NCI-H2227 (cell line): ENCODE data around the gene MARCHF9.
"Not testable (repeated sequence)": the region's sequence is repeated elsewhere in the genome, so short reads cannot be mapped to it uniquely, and the experiment has no call there.

Experiments used
- DNase-seq: peaks from one replicate; lab custom pipeline; 2025; ENCODE audit not compliant: unreplicated experiment; lab: John Stamatoyannopoulos, UW

The MARCHF9 gene

DNA sequence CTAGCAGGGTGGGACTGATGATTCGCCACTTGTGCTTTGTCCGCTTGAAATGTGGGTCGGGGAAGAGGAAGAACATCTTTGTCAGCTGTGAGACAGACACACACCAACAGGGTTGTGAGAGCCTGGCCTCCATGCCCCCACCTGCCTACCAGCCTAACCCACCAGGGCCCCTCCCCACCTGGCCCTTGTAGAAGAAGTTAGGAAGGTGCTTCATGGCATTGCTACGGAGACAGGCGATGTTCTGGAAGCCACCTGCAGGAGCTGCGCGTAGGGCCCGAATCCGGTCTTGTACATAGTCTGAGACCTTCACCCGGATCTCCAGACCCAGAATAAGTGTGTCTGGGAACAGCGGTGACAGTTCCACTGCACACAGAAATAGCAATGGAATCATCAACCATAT, 14.7 kb downstream of the MARCHF9 start:
- no peak for DNase-seq

DNA sequence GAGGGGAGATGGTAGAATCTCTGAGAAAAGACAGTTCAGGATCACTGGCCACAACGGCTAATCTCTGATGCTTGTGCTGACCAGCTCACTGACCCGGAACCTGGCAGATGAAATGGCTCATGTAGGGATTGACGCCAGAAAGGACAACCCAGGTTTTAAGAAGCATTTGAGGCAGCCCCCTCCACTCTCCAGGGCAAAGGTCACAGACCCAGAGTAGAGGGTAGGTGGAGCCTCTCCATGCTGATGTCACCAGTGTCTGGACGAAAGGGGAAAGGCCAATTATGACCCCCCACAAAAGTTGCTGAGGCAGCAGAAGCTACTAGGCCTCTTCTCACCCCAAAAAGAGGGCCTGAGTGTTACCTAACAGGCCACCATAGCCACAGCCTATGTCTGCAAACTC, 15.8 kb downstream of the MARCHF9 start:
- no peak for DNase-seq

DNA sequence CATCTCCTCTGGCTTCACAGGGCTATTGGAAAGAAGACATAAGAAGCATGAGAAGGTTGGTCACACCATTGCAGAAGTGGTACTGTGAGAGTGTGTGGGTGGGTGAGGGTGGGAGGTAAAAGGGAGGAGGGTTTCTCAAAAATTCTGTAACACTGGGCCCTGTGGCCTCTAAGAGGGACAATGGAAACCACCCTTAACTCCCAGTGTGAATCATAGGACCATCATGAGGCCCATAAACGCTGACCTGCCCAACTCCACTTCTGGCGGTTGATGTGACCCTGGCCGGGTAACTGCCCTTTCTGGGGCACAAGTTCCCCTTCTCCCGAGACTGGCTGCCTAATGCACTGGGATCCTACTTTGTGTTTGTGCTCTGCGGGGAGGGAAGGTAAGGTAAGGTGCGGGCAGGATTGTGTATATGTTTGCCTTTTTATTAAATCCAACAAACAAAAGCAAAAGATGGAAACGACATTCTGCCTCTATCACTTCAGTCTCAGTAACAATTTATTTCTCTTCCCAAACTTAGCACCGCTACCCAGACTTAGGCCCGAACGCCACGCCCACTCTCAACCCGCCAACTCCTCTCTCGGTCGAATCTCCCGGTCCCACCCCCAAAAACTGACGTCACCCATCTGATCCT, 16.5 kb downstream of the MARCHF9 start:
- peak; percentile 88 for DNase-seq

GRCh38 chr12:57771873-57772428, 17.0 kb downstream of the MARCHF9 start, which contains the start of gene METTL1:
Gene METTL1 (minus strand): TSS chr12:57772105. CDS start chr12:57772083, 22 bp downstream.
- peak; percentile 94 for DNase-seq

DNA sequence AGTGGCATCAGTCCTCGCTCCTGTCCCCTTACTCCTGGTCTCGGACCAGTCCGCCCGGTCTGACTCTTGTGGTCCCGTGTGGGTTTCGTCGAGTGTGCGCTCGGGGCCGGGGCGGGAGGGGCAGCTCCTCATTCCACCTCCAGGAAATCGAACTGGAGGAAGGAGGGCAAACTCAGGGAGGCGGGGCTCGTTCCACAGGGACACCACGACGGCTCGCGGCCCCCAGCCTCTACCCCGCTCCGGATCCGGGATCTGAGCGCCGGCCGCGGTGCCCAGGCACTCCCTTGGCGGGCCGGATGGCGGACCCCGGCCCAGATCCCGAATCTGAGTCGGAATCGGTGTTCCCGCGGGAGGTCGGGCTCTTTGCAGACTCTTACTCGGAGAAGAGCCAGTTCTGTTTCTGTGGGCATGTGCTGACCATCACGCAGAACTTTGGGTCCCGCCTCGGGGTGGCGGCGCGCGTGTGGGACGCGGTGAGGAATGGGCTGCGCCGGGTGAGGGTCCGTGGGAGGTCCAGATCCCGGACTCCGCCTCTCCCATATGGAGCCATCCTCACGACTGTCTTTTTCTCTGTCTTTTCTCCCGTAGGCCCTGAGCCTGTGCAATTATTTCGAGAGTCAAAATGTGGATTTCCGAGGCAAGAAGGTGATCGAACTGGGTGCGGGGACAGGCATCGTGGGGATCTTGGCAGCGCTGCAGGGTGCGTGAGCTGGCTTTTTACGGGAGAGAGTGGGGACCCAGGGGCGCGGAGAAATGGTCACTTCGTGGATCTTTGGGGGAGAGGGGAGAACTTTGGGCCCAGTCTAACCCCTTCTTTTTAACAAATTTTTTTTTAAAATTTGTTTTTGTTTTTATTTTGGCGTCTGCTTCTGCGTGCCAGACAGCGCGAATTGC, 17.8 kb downstream of the MARCHF9 start, which contains the start of gene EEF1AKMT3:
EEF1AKMT3 (plus strand) TSS at position 186 of the 894 bp plus-strand sequence; CDS start at position 297, 111 bp downstream.
- DNase-seq: peak; percentile 64

- DNase-seq: not testable (repeated sequence)
Observed at GRCh38 chr12:57774634-57775033, 19.7 kb downstream of the MARCHF9 start.

DNA sequence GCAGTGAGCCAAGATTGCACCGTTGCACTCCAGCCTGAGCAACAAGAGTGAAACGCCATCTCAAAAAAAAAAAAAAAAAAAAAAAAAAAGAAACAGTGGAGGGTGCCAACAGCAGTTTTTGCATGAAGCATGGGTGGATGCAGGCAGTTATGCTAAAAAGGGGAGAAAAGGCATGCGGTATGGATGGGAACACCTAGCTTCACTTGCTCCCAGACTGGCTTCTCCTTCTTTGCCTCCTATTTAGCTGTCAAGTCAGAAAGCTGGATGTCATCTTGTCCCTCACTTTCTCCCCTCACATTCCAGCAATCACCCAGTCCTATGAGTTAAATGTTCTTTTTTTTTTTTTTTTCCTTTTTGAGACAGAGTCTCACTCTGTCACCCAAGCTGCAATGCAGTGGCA, 20.1 kb downstream of the MARCHF9 start:
- no peak for DNase-seq

- no peak for DNase-seq
Observed at GRCh38 chr12:57775563-57776246, 20.8 kb downstream of the MARCHF9 start.

- no peak for DNase-seq
Observed at GRCh38 chr12:57776247-57776587, 21.3 kb downstream of the MARCHF9 start.

- no peak for DNase-seq
Observed at GRCh38 chr12:57777367-57777766, 22.5 kb downstream of the MARCHF9 start.

DNA sequence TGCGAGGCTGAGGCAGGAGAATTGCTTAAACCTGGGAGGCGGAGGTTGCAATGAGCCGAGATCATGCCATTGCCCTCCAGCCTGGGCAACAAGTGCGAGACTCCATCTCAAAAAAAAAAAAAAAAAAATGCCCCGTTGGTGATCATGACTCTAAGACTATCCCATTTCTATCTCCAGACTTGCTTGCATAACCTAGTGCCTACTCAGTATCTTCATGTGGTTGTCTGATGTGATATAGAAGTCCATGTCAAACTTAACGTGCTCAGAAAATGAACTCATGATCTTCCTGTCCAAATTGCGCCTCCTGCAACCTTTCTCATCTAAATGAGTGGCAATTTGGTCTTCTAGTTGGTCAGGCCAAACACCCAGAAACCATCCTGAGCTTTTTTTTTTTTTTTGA, 23.0 kb downstream of the MARCHF9 start:
- no peak for DNase-seq

DNA sequence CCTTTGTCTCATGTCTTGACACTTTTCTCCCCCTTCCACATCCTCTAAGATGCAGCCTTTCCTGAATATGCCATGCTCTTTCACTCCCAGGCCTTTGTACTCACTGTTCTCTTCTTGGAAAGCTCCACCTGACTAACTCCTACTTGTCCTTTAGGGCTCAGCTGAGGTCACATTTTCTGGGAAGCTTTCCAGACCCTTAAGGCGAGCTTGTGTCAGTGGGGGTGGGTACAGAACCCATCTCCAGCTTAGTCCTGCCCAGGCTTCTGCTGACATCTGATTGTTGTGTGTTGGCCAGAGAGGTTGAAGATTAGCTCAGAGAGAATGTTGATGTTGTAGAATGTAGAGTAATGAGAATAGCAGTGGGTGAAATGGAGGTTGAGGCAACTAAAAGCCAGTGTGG, 24.8 kb downstream of the MARCHF9 start:
- no peak for DNase-seq

GRCh38 chr12:57780284-57780897, 25.5 kb downstream of the MARCHF9 start:
- no peak for DNase-seq

GRCh38 chr12:57781244-57781643, 26.3 kb downstream of the MARCHF9 start:
- no peak for DNase-seq

DNA sequence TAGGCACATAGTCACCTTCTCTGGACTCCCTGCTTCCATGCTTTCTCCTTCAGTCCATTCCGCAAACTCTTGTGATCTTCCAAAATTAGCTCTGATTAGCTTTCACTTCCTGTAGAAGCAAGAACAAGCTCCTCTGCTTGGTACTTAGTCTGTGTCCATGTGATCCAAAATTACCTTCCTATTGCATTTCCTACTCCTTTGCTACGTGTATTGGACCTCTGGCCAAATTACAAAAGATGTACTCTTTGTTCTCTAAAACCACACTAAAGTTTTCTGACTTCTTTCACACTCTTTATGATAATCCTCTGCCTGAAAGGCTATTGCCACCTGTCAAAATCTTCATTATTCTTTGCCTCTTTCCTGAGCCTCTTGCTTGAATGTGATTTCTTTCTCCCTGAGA, 26.9 kb downstream of the MARCHF9 start:
- no peak for DNase-seq

- DNase-seq: no peak
Observed at GRCh38 chr12:57782243-57782607, 27.3 kb downstream of the MARCHF9 start.

DNA sequence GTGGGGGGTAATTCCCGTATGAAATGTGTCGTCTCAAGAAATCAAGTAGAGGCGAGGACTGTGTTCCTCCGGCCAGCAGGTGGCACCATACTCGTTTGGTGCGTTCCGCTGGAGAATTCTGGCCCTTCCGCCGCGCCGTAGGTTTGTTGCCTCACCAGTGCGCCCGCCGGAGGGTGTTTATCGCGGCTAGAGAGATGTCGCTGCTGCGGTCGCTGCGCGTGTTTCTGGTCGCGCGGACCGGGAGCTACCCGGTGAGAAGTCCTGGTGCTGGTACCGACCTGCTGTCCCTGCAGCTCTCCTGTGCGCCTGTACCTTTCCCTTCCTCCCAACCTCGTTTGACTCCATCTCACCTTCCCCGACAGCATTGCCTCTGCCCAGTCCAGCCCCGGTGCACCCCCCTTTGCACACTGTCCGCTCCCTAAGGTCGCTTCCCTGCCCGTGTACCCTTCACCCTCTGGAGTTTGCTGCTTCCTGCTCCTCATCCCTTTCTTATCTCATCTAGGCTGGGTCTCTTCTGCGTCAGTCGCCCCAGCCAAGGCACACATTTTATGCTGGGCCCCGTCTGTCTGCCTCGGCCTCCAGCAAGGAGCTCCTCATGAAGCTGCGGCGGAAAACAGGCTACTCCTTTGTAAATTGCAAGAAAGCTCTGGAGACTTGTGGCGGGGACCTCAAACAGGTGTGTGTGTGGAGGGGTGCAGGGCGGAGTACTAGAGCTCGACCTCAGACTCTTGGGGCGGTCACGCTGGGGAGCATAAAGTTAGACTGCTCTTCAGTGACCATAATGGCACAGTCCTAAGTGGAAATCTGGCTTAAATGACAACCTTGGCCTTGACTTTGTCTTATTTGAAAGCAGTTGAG, 27.9 kb downstream of the MARCHF9 start, which contains the start of gene TSFM:
TSFM (plus strand) TSS at position 180 of the 858 bp plus-strand sequence; CDS start at position 195, 15 bp downstream.
- DNase-seq: peak; percentile 94

DNA sequence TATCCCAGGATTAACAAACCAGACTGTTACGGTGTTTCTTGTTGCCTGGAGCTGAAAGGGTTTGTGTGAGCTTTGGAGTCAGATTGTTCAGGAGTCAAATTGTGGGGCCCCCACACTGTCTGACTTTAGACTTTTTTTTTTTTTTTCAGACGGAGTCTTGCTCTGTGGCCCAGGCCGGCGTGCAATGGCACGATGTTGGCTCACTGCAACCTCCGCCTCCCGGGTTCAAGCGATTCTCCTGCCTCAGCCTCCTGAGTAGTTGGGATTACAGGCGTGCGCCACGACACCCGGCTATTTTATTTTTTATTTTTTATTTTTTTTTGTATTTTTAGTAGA, 28.5 kb downstream of the MARCHF9 start:
- no peak for DNase-seq

- no peak for DNase-seq
Observed at GRCh38 chr12:57783861-57784260, 29.0 kb downstream of the MARCHF9 start.

GRCh38 chr12:57793920-57794319, 39.0 kb downstream of the MARCHF9 start:
- DNase-seq: no peak
